ENCODE results near the gene DLG3. TPM values are rescaled to one million over a fixed set of nuclear protein-coding genes. Genes with fewer than 3 reads are reported as not detected.

Gene DLG3
- polyA plus RNA-seq, 3 donors, result 0.12 to 0.17 TPM; not detected in 1

- Histone ChIP-seq H2AFZ (ENCODE audit: insufficient read depth, low read depth, low read length, poor library complexity, severe bottlenecking) (no peak overlapping the region), H3K79me2 (ENCODE audit: insufficient read depth, low read length) (no peaks in the 10 kb centered on the region), H4K20me1 (ENCODE audit: insufficient read depth, low read length) (no peaks in the 10 kb centered on the region), H3K4me2 (replicated peaks; ENCODE audit: extremely low read depth, low read length, poor library complexity, severe bottlenecking) (no peak overlapping the region), H3K4me1 (ENCODE audit: control insufficient read depth in 1 of 2, insufficient read depth in 2 of 2, low read length in 2 of 2) (peaks cover 21 to 38% of the 10 kb centered on the region in 2 donors), H3K27me3 (ENCODE audit: control insufficient read depth in 2 of 2, insufficient read depth in 2 of 2, low read length in 2 of 2) (peaks cover 0 to 11% of the 10 kb centered on the region in 2 donors), H3K9ac (ENCODE audit: insufficient read depth, low read length, poor library complexity, severe bottlenecking) (no peak overlapping the region), H3K4me3 (replicated peaks in 1 of 3; ENCODE audit: low read depth in 2 of 3, low read length in 3 of 3) (no peak overlapping the region), H3K36me3 (replicated peaks in 1 of 2; ENCODE audit: control insufficient read depth in 1 of 2, insufficient read depth in 2 of 2, low read length in 2 of 2) (no peaks in the 10 kb centered on the region), H3K27ac (ENCODE audit: low read depth in 1 of 2, low read length in 2 of 2) (no peak overlapping the region), H3K9me3 (replicated peaks in 1 of 2; ENCODE audit: control insufficient read depth in 1 of 2, insufficient read depth in 1 of 2, low read length in 2 of 2) (no peaks in the 10 kb centered on the region)
- no CpG with 5 or more reads among the region's 2 CpGs for WGBS (ENCODE audit: insufficient coverage)
- TF ChIP-seq, protein P1, sequence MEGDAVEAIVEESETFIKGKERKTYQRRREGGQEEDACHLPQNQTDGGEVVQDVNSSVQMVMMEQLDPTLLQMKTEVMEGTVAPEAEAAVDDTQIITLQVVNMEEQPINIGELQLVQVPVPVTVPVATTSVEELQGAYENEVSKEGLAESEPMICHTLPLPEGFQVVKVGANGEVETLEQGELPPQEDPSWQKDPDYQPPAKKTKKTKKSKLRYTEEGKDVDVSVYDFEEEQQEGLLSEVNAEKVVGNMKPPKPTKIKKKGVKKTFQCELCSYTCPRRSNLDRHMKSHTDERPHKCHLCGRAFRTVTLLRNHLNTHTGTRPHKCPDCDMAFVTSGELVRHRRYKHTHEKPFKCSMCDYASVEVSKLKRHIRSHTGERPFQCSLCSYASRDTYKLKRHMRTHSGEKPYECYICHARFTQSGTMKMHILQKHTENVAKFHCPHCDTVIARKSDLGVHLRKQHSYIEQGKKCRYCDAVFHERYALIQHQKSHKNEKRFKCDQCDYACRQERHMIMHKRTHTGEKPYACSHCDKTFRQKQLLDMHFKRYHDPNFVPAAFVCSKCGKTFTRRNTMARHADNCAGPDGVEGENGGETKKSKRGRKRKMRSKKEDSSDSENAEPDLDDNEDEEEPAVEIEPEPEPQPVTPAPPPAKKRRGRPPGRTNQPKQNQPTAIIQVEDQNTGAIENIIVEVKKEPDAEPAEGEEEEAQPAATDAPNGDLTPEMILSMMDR (IDR thresholded peaks at IDR 0.05), result no peak
- Mint-ChIP-seq H3K4me1 (peaks cover 30% of the 10 kb centered on the region), H3K27ac (no peak overlapping the region), H3K4me3 (no peak overlapping the region), H3K27me3 (ENCODE audit: low read depth in 3 of 3) (peaks cover 18 to 42% (median 28%) of the 10 kb centered on the region in 3 donors), H3K36me3 (no peaks in the 10 kb centered on the region), H3K9me3 (peaks cover 0 to 6% (median 0%) of the 10 kb centered on the region in 7 donors)
- intact Hi-C loops (cut with micrococcal nuclease), result loop anchor here in 1 of 2 donors (10.0 kb wide), 1 partner anchor 282 kb away; no protein-coding TSS in a partner anchor
- DNase-seq, result peak in 2 of 3 donors; percentile 25 to 33
Observed at GRCh38 chrX:70437011-70437410, 7.6 kb upstream of the DLG3 start.

DNA sequence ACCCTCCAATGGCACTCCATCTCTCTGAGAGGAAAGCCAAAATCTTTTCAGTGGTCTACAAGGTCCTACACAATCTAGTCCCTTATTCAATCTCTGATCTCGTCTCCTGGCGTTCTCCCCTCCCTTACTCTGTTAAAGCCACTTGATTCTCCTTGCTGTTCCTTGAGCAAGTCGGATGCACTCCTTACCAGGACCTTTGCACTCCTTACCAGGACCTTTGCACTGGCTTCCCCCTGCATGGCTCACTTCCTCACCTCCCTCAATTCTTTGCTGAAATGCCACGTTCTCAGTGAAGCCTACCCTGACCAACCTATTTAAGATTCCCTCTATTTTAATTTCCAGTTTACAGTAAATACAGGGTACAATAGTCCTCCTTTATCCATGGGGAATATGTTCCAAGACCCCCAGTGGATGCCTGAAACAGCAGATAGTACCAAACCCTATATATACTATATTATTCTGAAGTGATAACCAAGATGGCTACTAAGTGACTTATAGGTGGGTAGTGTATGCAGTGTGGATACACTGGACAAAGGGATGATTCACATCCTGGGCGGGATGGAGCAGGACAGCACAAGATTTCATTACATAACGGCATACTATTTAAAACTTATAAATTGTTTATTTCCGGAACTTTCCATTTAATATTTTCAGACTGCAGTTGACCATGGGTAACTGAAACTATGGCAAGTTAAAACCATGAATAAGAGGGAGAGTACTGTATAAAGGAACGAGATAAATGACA, 6.5 kb upstream of the DLG3 start:
- H3K9ac ChIP-seq (ENCODE audit: insufficient read depth, low read length, poor library complexity, severe bottlenecking), result no peak overlapping the region
- no peaks in the 10 kb centered on the region for H3K9me3 ChIP-seq (replicated peaks in 1 of 2; ENCODE audit: control insufficient read depth in 1 of 2, insufficient read depth in 1 of 2, low read length in 2 of 2)
- H3K4me1 Mint-ChIP-seq, result peaks cover 27% of the 10 kb centered on the region
- H3K4me3 ChIP-seq (replicated peaks in 1 of 3; ENCODE audit: low read depth in 2 of 3, low read length in 3 of 3), result no peak overlapping the region
- H3K4me1 ChIP-seq (ENCODE audit: control insufficient read depth in 1 of 2, insufficient read depth in 2 of 2, low read length in 2 of 2), result peaks cover 19 to 36% of the 10 kb centered on the region in 2 donors
- TF ChIP-seq, protein P1 (IDR thresholded peaks at IDR 0.05), result no peak
- H3K36me3 Mint-ChIP-seq, result no peaks in the 10 kb centered on the region
- no peak overlapping the region for H3K4me2 ChIP-seq (replicated peaks; ENCODE audit: extremely low read depth, low read length, poor library complexity, severe bottlenecking)
- intact Hi-C loops (cut with micrococcal nuclease), result loop anchor here in 1 of 2 donors (10.0 kb wide), 1 partner anchor 283 kb away; no protein-coding TSS in a partner anchor
- H3K27me3 Mint-ChIP-seq (ENCODE audit: low read depth in 3 of 3), result peaks cover 27 to 52% (median 32%) of the 10 kb centered on the region in 3 donors
- no peak overlapping the region for H2AFZ ChIP-seq (ENCODE audit: insufficient read depth, low read depth, low read length, poor library complexity, severe bottlenecking)
- no peaks in the 10 kb centered on the region for H3K36me3 ChIP-seq (replicated peaks in 1 of 2; ENCODE audit: control insufficient read depth in 1 of 2, insufficient read depth in 2 of 2, low read length in 2 of 2)
- peaks cover 3 to 22% of the 10 kb centered on the region in 2 donors for H3K27me3 ChIP-seq (ENCODE audit: control insufficient read depth in 2 of 2, insufficient read depth in 2 of 2, low read length in 2 of 2)
- H3K4me3 Mint-ChIP-seq, result no peak overlapping the region
- H4K20me1 ChIP-seq (ENCODE audit: insufficient read depth, low read length), result no peaks in the 10 kb centered on the region
- no peaks in the 10 kb centered on the region for H3K79me2 ChIP-seq (ENCODE audit: insufficient read depth, low read length)
- H3K27ac Mint-ChIP-seq, result peak overlapping the region in 1 of 7 donors; percentile 9
- no peak for DNase-seq
- 91% methylated on average over 3 of the region's 8 CpGs for WGBS (ENCODE audit: insufficient coverage)
- no peak overlapping the region for H3K27ac ChIP-seq (ENCODE audit: low read depth in 1 of 2, low read length in 2 of 2)
- H3K9me3 Mint-ChIP-seq, result peaks cover 0 to 6% (median 0%) of the 10 kb centered on the region in 7 donors

Measured in CD14-positive monocyte (primary cell).